GM20000 (cell line): ENCODE data around the gene CCNY.
"Not testable (repeated sequence)": the region's sequence is repeated elsewhere in the genome, so short reads cannot be mapped to it uniquely, and the experiment has no call there.

Experiments used
- DNase-seq: peaks from one replicate; pipeline ENCODE4 v3.0.0; 2012; ENCODE audit warnings: low spot score
- TF ChIP-seq, protein P1 (sequence below): IDR thresholded peaks from 2 replicates; pipeline ENCODE4 v1.5.1; 2012; ENCODE audit warnings: mild to moderate bottlenecking, control low read depth; ENCODE audit errors: extremely low read depth, missing control alignments

The CCNY gene

DNA sequence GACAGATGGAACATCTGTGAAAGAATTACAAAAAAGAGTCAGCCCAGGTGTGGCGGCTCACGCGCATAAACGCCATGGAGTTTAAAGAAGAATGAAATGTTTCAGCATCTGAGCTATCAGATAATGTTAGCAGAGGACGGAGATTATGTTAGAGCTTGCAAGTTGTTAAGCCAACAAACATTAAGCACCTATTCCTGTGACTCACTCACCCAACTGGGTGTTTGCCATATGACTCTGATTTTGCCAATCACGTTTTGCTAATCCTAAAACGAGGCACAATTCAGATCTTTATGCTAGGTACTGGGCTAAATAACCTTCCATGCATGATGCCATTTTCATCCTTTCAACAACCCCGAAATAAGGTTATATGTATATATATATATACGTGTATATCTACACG lies 29.0 kb upstream of the CCNY start:
- DNase-seq = no peak
- TF ChIP-seq, protein P1, sequence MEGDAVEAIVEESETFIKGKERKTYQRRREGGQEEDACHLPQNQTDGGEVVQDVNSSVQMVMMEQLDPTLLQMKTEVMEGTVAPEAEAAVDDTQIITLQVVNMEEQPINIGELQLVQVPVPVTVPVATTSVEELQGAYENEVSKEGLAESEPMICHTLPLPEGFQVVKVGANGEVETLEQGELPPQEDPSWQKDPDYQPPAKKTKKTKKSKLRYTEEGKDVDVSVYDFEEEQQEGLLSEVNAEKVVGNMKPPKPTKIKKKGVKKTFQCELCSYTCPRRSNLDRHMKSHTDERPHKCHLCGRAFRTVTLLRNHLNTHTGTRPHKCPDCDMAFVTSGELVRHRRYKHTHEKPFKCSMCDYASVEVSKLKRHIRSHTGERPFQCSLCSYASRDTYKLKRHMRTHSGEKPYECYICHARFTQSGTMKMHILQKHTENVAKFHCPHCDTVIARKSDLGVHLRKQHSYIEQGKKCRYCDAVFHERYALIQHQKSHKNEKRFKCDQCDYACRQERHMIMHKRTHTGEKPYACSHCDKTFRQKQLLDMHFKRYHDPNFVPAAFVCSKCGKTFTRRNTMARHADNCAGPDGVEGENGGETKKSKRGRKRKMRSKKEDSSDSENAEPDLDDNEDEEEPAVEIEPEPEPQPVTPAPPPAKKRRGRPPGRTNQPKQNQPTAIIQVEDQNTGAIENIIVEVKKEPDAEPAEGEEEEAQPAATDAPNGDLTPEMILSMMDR = no peak

DNA sequence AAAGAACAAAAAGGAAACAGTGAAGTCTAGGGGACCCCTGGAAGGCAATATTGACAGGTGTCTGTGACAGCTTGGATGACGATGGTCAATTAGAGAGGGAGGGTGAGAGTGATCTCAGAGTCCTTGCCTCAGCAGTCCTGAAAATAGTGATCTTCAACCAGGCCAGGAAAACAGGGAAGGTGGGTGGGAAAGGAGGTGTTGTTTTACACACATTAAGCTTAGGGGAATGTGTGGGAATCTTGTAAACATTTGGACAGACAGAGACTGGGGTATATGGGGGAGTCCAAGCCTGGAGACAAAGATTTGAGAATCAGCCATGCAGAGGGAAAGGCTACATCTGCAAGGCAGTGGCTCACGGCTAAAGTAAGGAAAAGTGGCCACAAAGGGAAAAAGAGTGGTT lies 27.5 kb upstream of the CCNY start:
- DNase-seq = no peak
- TF ChIP-seq, protein P1 = no peak

DNA sequence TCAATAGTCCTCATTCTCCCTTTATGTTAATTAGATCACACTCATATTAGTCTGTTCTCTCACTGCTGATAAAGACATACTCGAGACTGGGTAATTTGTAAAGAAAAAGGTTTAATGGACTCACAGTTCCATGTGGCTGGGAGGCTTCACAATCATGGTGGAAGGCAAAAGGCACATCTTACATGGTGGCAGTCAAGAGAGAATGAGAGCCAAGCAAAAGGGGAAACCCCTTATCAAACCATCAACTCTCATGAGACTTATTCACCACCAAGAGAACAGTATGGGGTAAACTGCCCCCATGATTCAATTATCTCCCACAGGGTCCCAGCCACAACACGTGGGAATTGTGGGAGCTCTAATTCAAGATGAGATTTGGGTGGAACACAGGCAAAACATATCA lies 22.2 kb upstream of the CCNY start:
- not testable (repeated sequence) for DNase-seq

DNA sequence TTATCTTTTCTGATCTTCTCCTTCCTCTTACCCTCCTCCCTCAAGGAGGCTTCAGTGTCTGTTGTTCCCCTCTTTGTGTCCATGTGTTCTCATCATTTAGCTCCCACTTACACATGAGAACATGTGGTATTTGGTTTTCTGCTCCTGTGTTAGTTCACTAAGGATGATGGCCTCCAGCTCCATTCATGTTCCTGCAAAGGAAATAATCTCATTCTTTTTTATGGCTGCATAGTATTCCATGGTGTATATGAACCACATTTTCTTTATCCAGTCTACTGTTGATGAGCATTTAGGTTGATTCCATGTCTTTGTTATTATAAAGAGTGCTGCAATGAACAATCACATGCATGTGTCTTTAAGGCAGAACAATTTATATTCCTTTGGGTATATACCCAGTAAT lies 21.1 kb upstream of the CCNY start:
- not testable (repeated sequence) for DNase-seq

DNA sequence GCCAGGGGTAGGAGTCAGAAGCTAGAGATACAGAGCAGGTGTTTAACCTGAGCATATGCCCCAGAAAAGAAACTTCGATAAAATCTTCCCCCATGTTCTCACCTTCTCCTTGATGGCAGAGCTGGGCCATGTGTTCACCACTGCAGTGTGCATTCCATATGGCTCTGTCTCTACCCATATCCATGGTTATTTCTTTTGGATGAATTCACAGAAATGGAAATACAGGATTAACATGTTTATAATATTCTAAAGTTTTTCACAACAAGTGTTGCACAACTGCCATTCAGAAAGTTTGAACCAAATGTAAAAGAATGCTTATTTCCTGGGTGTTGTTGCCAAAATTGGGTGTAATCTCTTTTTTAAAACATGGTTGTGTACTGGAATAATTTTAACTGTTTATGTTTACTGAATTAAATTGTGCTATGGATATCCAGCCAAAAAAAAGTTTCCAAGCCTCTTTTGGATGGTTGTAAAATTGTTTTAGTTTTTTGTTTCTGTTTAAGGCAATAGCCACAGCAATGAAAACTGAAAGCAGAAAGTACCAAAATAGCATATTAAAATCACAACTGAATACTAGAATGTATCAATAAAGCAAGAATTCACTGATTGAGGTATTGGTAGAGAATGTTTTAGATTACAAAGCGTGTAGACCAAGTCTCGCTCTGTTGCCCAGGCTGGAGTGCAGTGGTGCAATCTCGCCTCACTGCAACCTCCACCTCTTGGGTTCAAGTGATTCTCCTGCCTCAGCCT lies 19.9 kb upstream of the CCNY start:
- TF ChIP-seq, protein P1 = no peak
- no peak for DNase-seq

DNA sequence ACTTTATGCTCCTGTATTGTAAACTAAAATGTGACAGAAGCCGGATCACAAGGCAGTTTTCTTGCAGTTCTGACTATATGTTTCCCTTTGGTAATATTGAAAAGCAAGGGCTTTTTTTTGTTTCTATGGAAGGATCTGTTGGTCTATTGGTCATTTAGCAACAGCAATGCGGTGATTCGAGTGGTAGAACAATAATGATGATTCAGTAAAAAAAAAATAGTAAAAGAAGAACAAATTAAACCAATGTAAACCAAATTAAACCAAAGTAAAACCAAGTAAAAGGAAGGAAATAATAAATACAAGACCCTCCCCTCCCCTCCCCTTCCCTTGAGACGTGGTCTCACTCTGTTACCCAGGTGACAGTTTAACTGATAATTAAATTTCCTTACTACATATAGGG lies 17.8 kb upstream of the CCNY start:
- TF ChIP-seq, protein P1 = no peak
- DNase-seq = no peak

DNA sequence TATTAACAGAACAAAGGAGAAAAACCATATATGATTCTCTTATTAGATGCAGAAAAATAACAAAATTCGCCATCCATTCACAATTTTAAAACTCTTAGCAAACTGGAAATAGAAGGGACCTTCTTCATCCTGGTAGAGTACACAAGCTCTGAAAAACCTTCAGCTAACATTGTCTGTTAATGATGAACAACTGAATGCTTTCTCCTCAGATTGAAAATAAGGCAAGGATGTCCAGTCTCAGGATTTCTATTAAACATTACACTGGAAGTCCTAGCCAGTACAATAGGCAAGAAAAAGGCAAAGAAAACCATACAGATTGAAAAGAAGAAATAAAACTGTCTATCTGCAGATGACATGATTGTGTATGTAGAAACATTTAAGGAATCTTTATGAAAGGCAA lies 16.0 kb upstream of the CCNY start:
- no peak for DNase-seq
- TF ChIP-seq, protein P1 = no peak

DNA sequence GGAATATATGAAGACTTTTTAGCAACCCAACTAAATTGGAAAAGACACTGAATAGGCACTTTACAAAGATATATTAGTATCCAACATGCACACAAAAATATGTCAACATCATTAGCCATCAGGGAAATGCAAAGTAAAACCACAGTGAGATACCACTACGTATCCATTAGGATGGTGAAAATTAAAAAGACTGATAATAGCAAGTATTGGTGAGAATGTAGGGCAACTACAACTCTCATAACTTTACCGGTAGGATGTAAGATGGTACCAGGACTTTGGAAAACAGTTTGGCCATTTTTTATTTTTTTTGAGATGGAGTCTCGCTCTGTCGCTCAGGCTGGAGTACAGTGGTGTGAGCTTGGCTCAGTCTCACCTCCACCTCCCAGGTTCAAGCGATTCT lies 13.7 kb upstream of the CCNY start:
- no peak for DNase-seq
- TF ChIP-seq, protein P1 = no peak
